A549 (cell line): ENCODE measurements around the gene PTK7. TPM values are rescaled to one million over a fixed set of nuclear protein-coding genes. Genes with fewer than 3 reads are reported as not detected.

Experiments used
- ATAC-seq, 2 experiments: fragments of 200-7000 bp in 1 of 2; fragments of >200 bp in 1 of 2; cut with Nextera tagmentation in 1 of 2; cut with Tn5 transposase in 1 of 2; 3 replicates each; pipeline versions ENCODE4 v1.8.0 to v1.9.1; 2018 to 2020; ENCODE audit warnings: mild to moderate bottlenecking in 1 of 2, moderate library complexity in 1 of 2
- CTCF ChIA-PET: fragments of 300-600 bp; sonication (Branson Sonifier 250); formaldehyde crosslinking; extraction: SDS; loops from one replicate; lab custom pipeline; 2021; ENCODE audit warnings: antibody characterized with exemption, inconsistent platforms; lab: Yijun Ruan, JAX
- POLR2A ChIA-PET: fragments of 350-600 bp; formaldehyde crosslinking; extraction: SDS; loops from one replicate; lab custom pipeline; 2021; ENCODE audit warnings: antibody characterized with exemption, inconsistent platforms; lab: Yijun Ruan, JAX
- DNase-seq, 2 experiments: peaks; one replicate each; pipeline versions ENCODE4 v3.0.0 to v3.0.0-alpha.2; 2011 to 2016; ENCODE audit warnings: low read depth in 1 of 2, low spot score in 1 of 2
- FAIRE-seq: peaks from 2 replicates; lab custom pipeline; 2011; peaks lifted over from hg19 to GRCh38; lab: Jason Lieb, UNC
- H3K27ac ChIP-seq, 2 experiments: fragments of >200 bp; sonication (Bioruptor Twin); formaldehyde crosslinking; 3 replicates each; pipeline ENCODE4 v1.5.1; 2016 to 2017
- H3K4me1 ChIP-seq: fragments of >200 bp; sonication (Bioruptor Twin); formaldehyde crosslinking; 3 replicates; pipeline ENCODE4 v1.6.1; 2016
- H3K4me2 ChIP-seq: fragments of >200 bp; sonication (Bioruptor Twin); formaldehyde crosslinking; 3 replicates; pipeline ENCODE4 v1.6.1; 2016
- H3K4me3 ChIP-seq: fragments of >200 bp; sonication (Bioruptor Twin); formaldehyde crosslinking; 3 replicates; pipeline ENCODE4 v1.5.1; 2016
- H3K9me3 ChIP-seq: fragments of >200 bp; sonication (Bioruptor Twin); formaldehyde crosslinking; 3 replicates; pipeline ENCODE4 v1.6.1; 2016
- BHLHE40 ChIP-seq: IDR thresholded peaks from 2 replicates; pipeline ENCODE4 v1.6.1; 2012; ENCODE audit warnings: low read depth, low read length, inconsistent platforms
- CBX2 ChIP-seq: fragments of 200-600 bp; sonication (generic); IDR thresholded peaks from 2 replicates; pipeline ENCODE4 v1.6.1; 2016; ENCODE audit warnings: low read depth, mild to moderate bottlenecking, borderline replicate concordance
- E2F6 ChIP-seq: IDR thresholded peaks from 2 replicates; pipeline ENCODE4 v1.6.1; 2012; ENCODE audit warnings: low read depth, borderline replicate concordance
- ESRRA ChIP-seq: fragments of 150-350 bp; IDR thresholded peaks from 2 replicates; pipeline ENCODE4 v1.6.1; 2014; ENCODE audit warnings: mild to moderate bottlenecking, low read length, borderline replicate concordance
- GATA3 ChIP-seq: IDR thresholded peaks from 2 replicates; pipeline ENCODE4 v1.6.1; 2012; ENCODE audit warnings: borderline replicate concordance
- HEYL ChIP-seq: fragments of 250-450 bp; sonication (Bioruptor Pico); IDR thresholded peaks from 2 replicates; pipeline ENCODE4 v1.8.0; 2021; ENCODE audit warnings: mild to moderate bottlenecking, moderate library complexity
- HOXB13 ChIP-seq: fragments of 250-450 bp; sonication (Bioruptor Pico); IDR thresholded peaks from 2 replicates; pipeline ENCODE4 v1.5.0; 2020; ENCODE audit warnings: low read depth, mild to moderate bottlenecking, moderate library complexity
- KDM1A ChIP-seq: fragments of 200-600 bp; sonication (generic); IDR thresholded peaks from 2 replicates; pipeline ENCODE4 v1.6.1; 2016; ENCODE audit warnings: low read depth, mild to moderate bottlenecking
- KDM5A ChIP-seq: fragments of 200-600 bp; sonication (generic); IDR thresholded peaks from 2 replicates; pipeline ENCODE4 v1.6.1; 2016; ENCODE audit warnings: antibody characterized with exemption, mild to moderate bottlenecking
- NR3C1 ChIP-seq: fragments of >200 bp; sonication (Bioruptor Twin); formaldehyde crosslinking; IDR thresholded peaks from 3 replicates; pipeline ENCODE4 v1.6.1; 2017
- PBX3 ChIP-seq: IDR thresholded peaks from 2 replicates; pipeline ENCODE4 v1.6.1; 2012
- POLR2AphosphoS2 ChIP-seq: conservative IDR thresholded peaks from 2 replicates; pipeline ENCODE4 v1.6.1; 2012; ENCODE audit warnings: low read length, improper control_type of control experiment, inconsistent platforms
- REST ChIP-seq: fragments of 200-600 bp; sonication (generic); IDR thresholded peaks from 2 replicates; pipeline ENCODE4 v1.6.1; 2016; ENCODE audit warnings: antibody characterized with exemption, mild to moderate bottlenecking, moderate library complexity
- RFX5 ChIP-seq: fragments of 450-650 bp; IDR thresholded peaks from 2 replicates; pipeline ENCODE4 v1.7.1; 2014; ENCODE audit warnings: antibody characterized with exemption, mild to moderate bottlenecking, moderate library complexity
- RNF2 ChIP-seq: fragments of 200-600 bp; sonication (generic); IDR thresholded peaks from 2 replicates; pipeline ENCODE4 v1.6.1; 2016; ENCODE audit warnings: low read depth, mild to moderate bottlenecking, antibody characterized with exemption, moderate library complexity, borderline replicate concordance
- SMC3 ChIP-seq: fragments of >200 bp; sonication (Bioruptor Twin); formaldehyde crosslinking; IDR thresholded peaks from 3 replicates; pipeline ENCODE4 v1.6.1; 2018; ENCODE audit warnings: inconsistent platforms
- ZNF302 ChIP-seq: fragments of 250-450 bp; sonication (Bioruptor Pico); IDR thresholded peaks from 2 replicates; pipeline ENCODE4 v1.9.0; 2021; ENCODE audit warnings: inconsistent platforms, mild to moderate bottlenecking, moderate library complexity
- ZSCAN20 ChIP-seq: fragments of 250-450 bp; sonication (Bioruptor Pico); IDR thresholded peaks from 2 replicates; pipeline ENCODE4 v1.8.0; 2022; ENCODE audit warnings: mild to moderate bottlenecking, moderate library complexity
- WGBS: methylation state at CpG from one replicate; pipeline ENCODE4 v1.1.6; 2017; ENCODE audit errors: missing lambda C conversion rate; 5-methylcytosine and 5-hydroxymethylcytosine counted together
- polyA plus RNA-seq, 4 experiments: library from polyadenylated mRNA; depleted of rRNA in 3 of 4; stranded (reverse); fragments of >200 nt; fragmentation: RNase III in 1 of 4; extraction: RNeasy Plus Mini Kit Qiagen cat#74134 plus additional on column Dnase treatment in 1 of 4; gene quantifications; 2 replicates in 3 of 4; 3 replicates in 1 of 4; pipeline ENCODE4 v1.2.3, GENCODE V29; 2011 to 2017

PTK7 gene
- polyA plus RNA-seq, 2 of the 4 experiments (the other 2 are of a cell fraction): 2.8 to 5.6 TPM

GRCh38 chr6:43146261-43146660, 70.1 kb downstream of the PTK7 start:
- WGBS: 65% methylated on average over 3 of the region's 3 CpGs

GRCh38 chr6:43146709-43147688, 70.9 kb downstream of the PTK7 start:
- DNase-seq: no peak
- no peak overlapping the region for H3K4me2 ChIP-seq
- WGBS: 79% methylated on average over 8 of the region's 8 CpGs
- no peak overlapping the region for H3K4me3 ChIP-seq
- ATAC-seq: no peak
- TF ChIP-seq POLR2AphosphoS2: no peak
- TF ChIP-seq REST: no peak
- no peak for TF ChIP-seq ZNF302
- TF ChIP-seq HEYL (CRISPR knock-in tag): no peak
- TF ChIP-seq CBX2: no peak
- TF ChIP-seq KDM5A: no peak
- TF ChIP-seq NR3C1: no peak
- TF ChIP-seq ESRRA: no peak
- TF ChIP-seq PBX3: no peak
- no peak for TF ChIP-seq GATA3
- no peak for TF ChIP-seq KDM1A
- CTCF ChIA-PET: interaction anchor here (0.6 to 6.2 kb wide), 3 partner anchors 12 to 139 kb away, joined by 3 to 69 read pairs (median 3); no protein-coding TSS in a partner anchor
- peaks cover 8% of the 10 kb centered on the region; the same call in 1 of the 3 replicates for H3K4me1 ChIP-seq
- no peaks in the 10 kb centered on the region for H3K9me3 ChIP-seq
- no peak for FAIRE-seq
- POLR2A ChIA-PET: no interaction called here
- no peak overlapping the region for H3K27ac ChIP-seq

More at GRCh38 chr6:43146261-43146660, 70.1 kb downstream of the PTK7 start:
- no peak overlapping the region for H3K27ac ChIP-seq
- ATAC-seq (no peak), FAIRE-seq (no peak), DNase-seq (no peak)
- TF ChIP-seq HOXB13 (CRISPR knock-in tag): no peak
- TF ChIP-seq E2F6: no peak
- no peak for TF ChIP-seq ZSCAN20 (CRISPR knock-in tag)
- TF ChIP-seq RNF2: no peak
- TF ChIP-seq NR3C1: no peak
- no peak for TF ChIP-seq RFX5
- TF ChIP-seq CBX2: no peak
- no peak for TF ChIP-seq BHLHE40
- TF ChIP-seq ZNF302: no peak
- TF ChIP-seq SMC3: no peak
- H3K9me3 ChIP-seq: no peaks in the 10 kb centered on the region
- H3K4me2 ChIP-seq: no peak overlapping the region
- peaks cover 8% of the 10 kb centered on the region; the same call in 1 of the 3 replicates for H3K4me1 ChIP-seq
- ChIA-PET POLR2A (no interaction called here), CTCF (interaction anchor here (0.9 to 6.2 kb wide), 5 partner anchors 12 to 245 kb away, joined by 3 to 69 read pairs (median 3); partner anchors contain the start of gene DNPH1)
- H3K4me3 ChIP-seq: no peak overlapping the region
